Measurements from ENCODE around the gene DNAJC12. TPM values are rescaled to one million over a fixed set of nuclear protein-coding genes. Genes with fewer than 3 reads are reported as not detected.

DNAJC12 gene
- total RNA-seq, result 0.39 and 0.53 TPM in 2 replicates

GRCh38 chr10:67837541-67838314 is at the start of gene DNAJC12:
DNAJC12 (minus strand) TSS chr10:67838188; CDS start chr10:67838011, 177 bp downstream.

GRCh38 chr10:67884313-67884841 is 46.4 kb upstream of the DNAJC12 start, which contains the start of gene SIRT1:
SIRT1 (plus strand) TSS chr10:67884656; CDS start chr10:67884722, 66 bp downstream.

Other genes starting within 250 kb of the DNAJC12 start
- gene CTNNA3, start 142.0 kb downstream of the DNAJC12 start, total RNA-seq, result under 0.01 TPM in 1 of 2 replicates, not detected in the other
- gene SIRT1, start 46.5 kb upstream of the DNAJC12 start, total RNA-seq, result 8.3 TPM in 2 replicates
- 28.6 and 34.1 TPM in 2 replicates for gene HERC4, start 237.1 kb upstream of the DNAJC12 start, total RNA-seq